Panc1 (cell line): Measurements from ENCODE around the gene NPEPL1. TPM values are rescaled to one million over a fixed set of nuclear protein-coding genes. Genes with fewer than 3 reads are reported as not detected.

Experiments used
- ATAC-seq: fragments of 200-7000 bp; cut with Tn5 transposase; 2 replicates; pipeline ENCODE4 v1.9.1; 2020; ENCODE audit warnings: mild to moderate bottlenecking, moderate library complexity
- BruUV-seq: library from RNA; stranded (reverse); fragments of 400-500 nt; replicated peaks from 2 replicates; lab custom pipeline; 2021; lab: Mats Ljungman, UMichigan
- CTCF ChIA-PET: fragments of 300-600 bp; sonication (Branson Sonifier 250); formaldehyde crosslinking; loops from one replicate; lab custom pipeline; 2022; ENCODE audit warnings: antibody characterized with exemption; lab: Charles Lee
- POLR2A ChIA-PET: fragments of 300-600 bp; sonication (Branson Sonifier 250); formaldehyde crosslinking; loops from one replicate; lab custom pipeline; 2022; ENCODE audit warnings: antibody characterized with exemption; lab: Charles Lee
- DNase-seq: peaks from one replicate; pipeline ENCODE4 v3.0.0-alpha.2; 2010; ENCODE audit warnings: low read depth, low spot score
- H3K27ac ChIP-seq: 2 replicates; pipeline ENCODE4 v1.5.1; 2011; ENCODE audit warnings: mild to moderate bottlenecking, low read length, inconsistent platforms
- H3K27me3 ChIP-seq: fragments of 200-500 bp; sonication (Bioruptor generic); 2 replicates; pipeline ENCODE4 v1.6.0; 2014; ENCODE audit warnings: low read length, inconsistent platforms; ENCODE audit not compliant: control insufficient read depth, insufficient read depth
- H3K36me3 ChIP-seq: fragments of 200-500 bp; sonication (Bioruptor generic); 2 replicates; pipeline ENCODE4 v1.5.1; 2014; ENCODE audit warnings: inconsistent platforms, mild to moderate bottlenecking, low read length, moderate library complexity; ENCODE audit not compliant: control insufficient read depth, insufficient read depth
- H3K4me1 ChIP-seq: 2 replicates; pipeline ENCODE4 v1.5.1; 2011; ENCODE audit warnings: inconsistent platforms, mild to moderate bottlenecking, low read length, moderate library complexity; ENCODE audit not compliant: control insufficient read depth, insufficient read depth
- H3K4me3 ChIP-seq, 2 experiments: 2 replicates each; pipeline ENCODE4 v1.5.1; 2011 to 2012; ENCODE audit warnings: low read depth in 2 of 2, low read length in 2 of 2, mild to moderate bottlenecking in 2 of 2, inconsistent platforms in 1 of 2, moderate library complexity in 1 of 2
- H3K9me3 ChIP-seq: fragments of 200-500 bp; sonication (Bioruptor generic); 2 replicates; pipeline ENCODE4 v1.5.1; 2014; ENCODE audit warnings: low read depth, mild to moderate bottlenecking, inconsistent platforms, low read length, moderate library complexity; ENCODE audit not compliant: control insufficient read depth, insufficient read depth
- CTCF ChIP-seq: fragments of 450-650 bp; IDR thresholded peaks from 2 replicates; pipeline ENCODE4 v1.5.1; 2017; ENCODE audit warnings: mild to moderate bottlenecking
- POLR2AphosphoS5 ChIP-seq: IDR thresholded peaks from 2 replicates; pipeline ENCODE4 v1.6.1; 2012; ENCODE audit warnings: mild to moderate bottlenecking, low read depth, low read length, moderate library complexity
- REST ChIP-seq, 2 experiments: IDR thresholded peaks; 2 replicates each; pipeline ENCODE4 v1.6.1; 2011 to 2012; ENCODE audit warnings: low read depth in 2 of 2, control low read depth in 1 of 2, low read length in 1 of 2, mild to moderate bottlenecking in 1 of 2, moderate library complexity in 1 of 2; ENCODE audit not compliant: insufficient read depth in 1 of 2
- SIN3A ChIP-seq: IDR thresholded peaks from 2 replicates; pipeline ENCODE4 v1.6.1; 2012; ENCODE audit warnings: low read depth, mild to moderate bottlenecking, low read length, moderate library complexity, borderline replicate concordance; ENCODE audit not compliant: insufficient read depth
- TCF7L2 ChIP-seq: IDR thresholded peaks from 2 replicates; pipeline ENCODE4 v1.6.1; 2011; ENCODE audit warnings: mild to moderate bottlenecking, low read depth, low read length, inconsistent platforms
- in situ Hi-C: cut with HindIII; loops from 2 replicates; pipeline ENCODE4 v1.10.0; 2016; ENCODE audit warnings: low sequenced_read_pairs, low pct_unique_long_range_greater_than_20kb
- intact Hi-C: fragments of 100-400 bp; cut with micrococcal nuclease; formaldehyde crosslinking; loops from one replicate; pipeline ENCODE4 v1.10.0; 2022; ENCODE audit not compliant: unreplicated experiment
- total RNA-seq: library from RNA; stranded (reverse); gene quantifications from one replicate; pipeline ENCODE4 v1.2.1, GENCODE V29; 2021; ENCODE audit not compliant: unreplicated experiment

The NPEPL1 gene
- total RNA-seq, 1 experiment from 2014 or later, result 27.4 TPM

- ChIA-PET CTCF (interaction anchor here (0.7 kb wide), 1 partner anchor 33 kb away, joined by 5 read pairs; no protein-coding TSS in a partner anchor), POLR2A (interaction anchor here (0.6 to 0.7 kb wide), 2 partner anchors 17 to 652 kb away, joined by 4 to 12 read pairs; no protein-coding TSS in a partner anchor)
- no peak for ATAC-seq
- in situ Hi-C loops (no loop called here), intact Hi-C loops (no loop called here)
- Histone ChIP-seq H3K4me3 (no peak overlapping the region), H3K27me3 (no peaks in the 10 kb centered on the region), H3K36me3 (no peaks in the 10 kb centered on the region), H3K4me1 (peaks cover 8% of the 10 kb centered on the region; the same call in 1 of the 2 replicates), H3K9me3 (no peaks in the 10 kb centered on the region), H3K27ac (no peak overlapping the region)
- TF ChIP-seq CTCF, result no peak
- TF ChIP-seq POLR2AphosphoS5, result no peak
- TF ChIP-seq TCF7L2, result no peak
- no peak for TF ChIP-seq REST (IDR thresholded peaks at IDR 0.05; ENCODE audit: insufficient read depth in 1 of 2, low read depth in 2 of 2, low read length in 1 of 2)
- no peak for TF ChIP-seq SIN3A
- no peak for DNase-seq
- no TSS peak for BruUV-seq
Measured at GRCh38 chr20:58690396-58691135, 2.0 kb upstream of the NPEPL1 start.

- TF ChIP-seq TCF7L2, result no peak
- TF ChIP-seq REST (IDR thresholded peaks at IDR 0.05; ENCODE audit: insufficient read depth in 1 of 2, low read depth in 2 of 2, low read length in 1 of 2), result no peak
- no peak for TF ChIP-seq POLR2AphosphoS5
- TF ChIP-seq SIN3A, result no peak
- TF ChIP-seq CTCF, result no peak
- POLR2A ChIA-PET, result no interaction called here
- Histone ChIP-seq H3K36me3 (no peaks in the 10 kb centered on the region), H3K9me3 (no peaks in the 10 kb centered on the region), H3K4me3 (no peak overlapping the region), H3K27ac (peak overlapping the region; percentile 73), H3K4me1 (peaks cover 8% of the 10 kb centered on the region; the same call in 1 of the 2 replicates), H3K27me3 (no peaks in the 10 kb centered on the region)
- DNase-seq, result no peak
- ATAC-seq, result 0 out of 2 replicates have a peak, but pooled peaks have one; percentile 1
- BruUV-seq, result no TSS peak
- intact Hi-C loops, result no loop called here
- in situ Hi-C loops, result no loop called here
- CTCF ChIA-PET, result interaction anchor here (0.7 kb wide), 1 partner anchor 304 kb away, joined by 12 read pairs; no protein-coding TSS in a partner anchor
Measured at GRCh38 chr20:58691773-58692578, 624 bp upstream of the NPEPL1 start.
